DMS79 (cell line): ENCODE results near the gene SDC1.
"Not testable (repeated sequence)": the region's sequence is repeated elsewhere in the genome, so short reads cannot be mapped to it uniquely, and the experiment has no call there.

Experiments
- DNase-seq: peaks from one replicate; lab custom pipeline; 2025; lab: John Stamatoyannopoulos, UW

Gene SDC1

DNA sequence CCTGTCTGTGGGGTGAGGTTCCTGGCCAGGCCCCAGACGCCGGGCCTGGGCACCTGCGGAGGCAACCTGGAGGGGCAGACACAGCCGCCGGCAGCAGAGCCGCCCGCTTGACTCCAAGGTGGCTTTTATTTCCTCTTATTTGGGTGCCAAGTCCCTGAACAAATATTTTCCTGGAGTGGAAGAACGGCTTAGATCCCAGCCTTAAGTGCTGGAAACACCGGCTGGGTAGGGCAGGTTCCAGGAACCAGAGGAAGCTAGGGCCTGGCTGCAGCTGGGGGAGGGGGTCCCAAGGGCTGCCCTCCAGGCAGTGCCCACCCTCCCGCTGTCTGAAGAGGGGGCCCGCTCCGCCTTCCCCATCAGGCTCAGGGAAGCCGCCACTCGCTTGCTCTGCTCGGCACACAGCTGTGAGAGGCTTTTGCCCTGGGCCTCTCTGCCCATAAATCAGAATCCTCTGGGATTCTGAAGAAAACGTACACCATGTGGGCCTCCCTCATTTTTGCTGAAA lies 28.2 kb downstream of the SDC1 start:
- DNase-seq = peak; percentile 90

DNA sequence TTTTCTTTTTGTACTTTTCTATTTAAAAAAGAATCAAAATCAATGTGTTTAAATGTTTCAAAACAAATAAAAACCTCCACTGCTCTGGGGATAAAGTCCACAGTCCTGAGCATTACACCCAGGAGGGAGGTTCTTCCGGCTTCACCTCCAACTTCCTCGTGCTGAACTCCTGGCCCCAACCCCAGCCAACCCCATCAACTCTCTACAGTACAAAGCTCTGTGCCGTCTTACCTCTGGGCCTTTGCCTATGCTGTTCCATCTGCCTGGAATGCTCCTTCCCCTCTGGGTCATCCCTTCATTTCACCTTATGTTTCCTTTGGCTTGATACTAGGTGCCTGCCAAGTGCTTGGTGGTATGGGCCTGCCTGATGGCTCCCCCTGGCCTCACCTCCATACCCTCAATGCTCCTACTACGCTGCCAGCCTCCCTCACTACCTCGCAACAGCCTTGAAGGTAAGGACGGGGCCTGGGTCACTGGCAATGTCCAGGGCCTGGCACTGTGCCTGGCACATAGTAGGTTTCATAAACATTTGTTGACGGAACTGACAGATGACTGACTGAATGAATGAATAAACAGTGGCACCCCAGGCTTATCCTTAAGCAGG lies 28.8 kb downstream of the SDC1 start:
- DNase-seq = no peak

DNA sequence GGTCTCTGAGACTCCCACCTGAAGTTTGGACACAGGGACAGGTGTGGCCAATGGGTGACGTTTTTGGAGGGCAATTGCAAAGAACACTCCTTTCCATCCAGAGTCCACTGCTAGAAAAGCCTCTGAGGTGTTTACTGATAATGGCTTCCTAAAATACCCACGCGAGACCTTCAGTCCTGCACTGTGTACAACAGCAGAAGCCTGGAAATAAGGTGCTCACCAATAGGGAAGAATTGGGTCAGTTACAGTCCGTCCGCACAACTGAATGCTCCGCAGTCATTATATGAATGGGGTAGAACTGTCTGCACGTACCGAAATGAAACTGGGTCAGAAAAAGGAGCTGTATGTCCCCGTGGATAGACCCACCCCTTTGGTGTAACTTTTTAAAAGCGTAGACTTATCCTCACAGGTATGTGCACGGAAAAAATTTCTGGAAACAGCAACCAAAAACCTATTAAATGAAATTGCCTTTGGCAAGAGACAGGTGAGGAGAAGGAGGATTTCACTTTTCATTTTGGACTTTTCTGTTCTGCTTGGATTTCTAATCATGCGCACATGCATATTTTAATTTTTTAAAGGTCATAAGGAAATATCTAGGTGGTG lies 29.4 kb downstream of the SDC1 start:
- DNase-seq = no peak

DNA sequence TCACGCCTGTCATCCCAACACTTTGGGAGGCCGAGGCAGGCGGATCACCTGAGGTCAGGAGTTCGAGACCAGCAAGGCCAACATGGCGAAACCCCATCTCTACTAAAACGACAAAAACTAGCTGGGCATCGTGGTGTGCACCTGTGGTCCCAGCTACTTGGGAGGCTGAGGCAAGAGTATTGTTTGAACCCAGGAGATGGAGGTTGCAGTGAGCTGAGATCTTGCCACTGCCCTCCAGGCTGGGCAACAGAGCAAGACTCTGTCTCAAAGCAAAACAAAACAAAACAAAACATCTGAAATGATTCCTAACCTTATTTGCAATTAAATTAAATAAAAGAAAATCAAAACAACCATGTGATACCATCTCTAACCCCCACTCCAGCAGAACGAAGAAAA lies 29.9 kb downstream of the SDC1 start:
- not testable (repeated sequence) for DNase-seq

DNA sequence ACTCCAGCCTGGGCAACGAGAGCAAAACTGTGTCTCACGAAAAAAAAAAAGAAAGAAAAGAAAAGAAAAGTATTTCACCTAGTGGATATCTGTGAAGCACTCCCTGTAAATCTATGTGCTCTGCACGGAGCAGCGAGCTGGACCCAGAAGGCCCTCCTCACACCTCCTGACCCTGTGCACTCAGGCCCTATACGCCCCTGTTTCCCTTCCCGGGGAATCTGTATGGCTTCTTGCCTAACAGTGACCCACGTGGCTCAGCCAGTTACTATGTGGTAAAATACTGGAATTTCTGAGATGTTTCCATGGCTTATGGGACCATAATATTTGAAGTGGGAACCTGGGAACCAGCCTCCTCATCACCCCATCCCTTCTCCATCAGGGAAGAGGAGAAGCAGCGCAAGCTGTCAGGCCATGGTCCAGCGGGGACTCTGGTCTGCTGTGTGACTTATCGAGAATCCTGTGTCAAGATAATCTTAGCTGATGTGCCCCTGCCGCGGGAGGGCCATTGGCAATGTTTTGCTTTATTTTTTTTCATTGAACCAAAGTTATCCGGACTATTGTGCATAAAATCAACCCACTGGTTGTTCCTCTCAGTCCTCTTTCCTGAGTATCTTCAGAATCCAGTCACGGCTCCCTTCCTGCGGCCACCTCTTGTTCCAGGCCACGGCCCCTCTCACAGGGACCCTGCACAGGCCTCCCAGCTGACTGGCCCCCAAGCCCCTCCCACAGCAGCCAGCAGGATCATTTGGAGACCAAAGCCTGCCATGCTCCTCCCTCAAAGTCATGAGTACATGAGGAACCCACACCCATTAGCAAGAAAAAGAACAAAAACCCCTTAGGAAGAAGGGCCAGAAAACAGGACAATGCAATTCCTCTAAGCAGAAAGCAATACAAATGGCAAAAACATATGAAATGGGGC lies 30.6 kb downstream of the SDC1 start:
- DNase-seq = no peak

DNA sequence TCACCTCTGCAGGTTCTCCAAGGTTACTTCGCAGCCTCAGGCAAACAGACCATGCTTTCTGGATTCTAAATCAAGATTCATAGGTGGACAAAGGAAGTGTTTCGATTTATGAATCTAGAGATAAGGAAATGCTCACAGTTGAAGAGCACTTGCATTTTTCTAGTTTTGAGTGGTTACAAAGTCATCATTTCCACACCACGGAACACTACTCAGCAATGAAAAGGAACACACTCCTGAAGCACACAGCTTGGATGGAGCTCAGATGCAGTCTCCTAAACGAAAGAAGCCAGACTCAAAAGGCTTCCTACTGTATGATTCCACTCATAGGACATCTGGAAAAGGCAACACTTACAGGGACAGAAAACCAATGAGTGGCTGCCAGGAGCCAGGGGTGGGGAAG lies 31.7 kb downstream of the SDC1 start:
- no peak for DNase-seq

DNA sequence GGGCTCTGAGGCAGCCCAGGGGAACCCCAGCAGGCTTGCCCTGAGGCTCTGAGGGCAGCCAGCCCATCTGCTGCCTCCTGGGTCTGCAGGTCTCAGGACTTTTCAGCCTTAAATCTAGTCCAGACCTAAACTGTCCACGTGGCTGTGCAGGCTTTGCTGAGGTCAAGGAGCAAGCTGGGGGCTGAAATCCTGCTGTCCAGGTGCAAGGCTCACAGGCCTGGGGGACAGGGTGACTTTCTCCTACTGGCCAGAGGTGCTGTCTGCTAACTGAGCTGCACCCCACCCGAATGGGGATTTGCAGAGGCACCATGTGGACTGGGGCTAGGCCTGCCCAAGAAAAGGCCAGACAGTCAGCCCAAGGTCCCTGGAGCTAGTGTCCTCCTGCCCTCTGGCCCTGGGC lies 32.1 kb downstream of the SDC1 start:
- DNase-seq = no peak

DNA sequence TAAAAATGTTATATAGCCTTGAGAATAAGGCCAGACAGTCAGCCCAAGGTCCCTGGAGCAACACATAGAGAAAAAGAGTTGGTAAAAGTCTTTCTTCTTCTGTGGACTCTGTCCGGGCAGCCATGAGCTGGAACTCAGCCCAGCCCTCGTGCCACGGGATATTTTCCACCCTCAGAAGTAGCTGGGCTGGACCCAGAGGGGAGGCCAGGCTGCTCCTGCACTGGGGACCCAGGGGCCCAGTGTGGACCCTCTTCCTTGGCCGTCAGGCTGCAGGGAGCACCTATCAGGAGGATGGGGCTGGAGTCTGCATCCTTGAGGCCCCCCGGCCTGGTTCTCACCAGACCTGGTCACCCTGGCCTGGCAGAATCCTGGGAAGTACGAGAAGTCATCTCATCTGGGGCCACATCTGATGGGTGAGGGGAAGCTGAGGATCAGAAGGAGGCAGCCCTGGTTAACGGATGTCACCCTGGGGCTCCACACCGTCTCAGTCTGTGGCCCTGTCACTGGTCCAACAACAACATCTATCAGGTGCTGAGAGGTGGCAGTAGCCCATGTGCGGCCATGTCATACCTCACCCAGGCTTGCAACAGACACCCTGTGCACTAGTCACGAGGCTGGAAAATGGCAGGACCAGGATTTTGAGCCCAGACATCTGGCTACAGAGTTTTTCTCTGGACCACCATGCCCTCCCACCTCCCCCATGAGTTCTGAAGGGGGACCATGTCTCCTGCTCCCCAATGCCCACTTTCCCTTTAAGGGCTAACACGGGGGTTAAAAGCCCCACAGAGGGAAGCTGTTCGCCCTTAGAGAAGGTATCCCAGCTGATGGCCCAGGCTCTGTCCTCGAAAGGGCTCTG lies 33.0 kb downstream of the SDC1 start:
- no peak for DNase-seq

DNA sequence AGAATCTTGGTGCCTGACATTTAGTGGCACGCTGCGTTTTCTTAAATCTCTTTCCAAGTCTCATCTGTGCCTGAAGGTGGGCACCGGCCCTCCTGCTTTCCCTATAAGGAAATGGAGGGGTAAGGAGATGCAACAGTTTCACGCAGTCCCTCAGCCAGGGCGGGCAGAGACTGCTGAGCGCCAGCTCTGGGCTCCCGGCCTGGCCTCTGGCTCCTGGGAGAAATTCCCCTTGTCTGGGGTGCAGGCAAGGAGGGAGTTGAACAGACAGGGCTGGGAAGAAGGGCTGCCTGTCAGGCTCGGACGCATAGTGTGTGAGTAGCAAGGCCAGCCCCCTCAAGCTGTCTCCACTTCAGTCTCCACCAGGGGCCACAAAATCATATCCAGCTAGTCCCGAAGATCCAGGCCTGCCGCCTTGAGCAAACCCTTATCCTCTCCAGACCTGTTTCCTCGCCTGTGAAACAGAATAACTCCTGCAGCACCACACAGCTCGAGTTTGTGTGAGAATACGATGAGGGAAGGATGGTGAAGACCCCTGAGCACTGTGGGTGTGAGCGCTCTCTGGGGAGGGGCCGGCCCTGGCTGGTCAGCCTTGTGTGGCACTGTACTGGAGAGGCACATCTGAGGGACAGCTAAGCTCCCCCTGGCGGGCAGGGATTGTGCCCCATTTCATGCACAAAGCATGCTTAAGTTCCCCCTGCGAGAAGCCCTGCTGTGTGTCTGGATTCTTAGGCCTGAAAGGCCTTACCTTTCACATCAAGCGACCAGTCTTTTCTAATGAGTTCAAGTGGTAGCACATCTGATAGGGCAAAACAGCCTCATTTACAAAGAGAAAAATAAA lies 33.8 kb downstream of the SDC1 start:
- DNase-seq = no peak

DNA sequence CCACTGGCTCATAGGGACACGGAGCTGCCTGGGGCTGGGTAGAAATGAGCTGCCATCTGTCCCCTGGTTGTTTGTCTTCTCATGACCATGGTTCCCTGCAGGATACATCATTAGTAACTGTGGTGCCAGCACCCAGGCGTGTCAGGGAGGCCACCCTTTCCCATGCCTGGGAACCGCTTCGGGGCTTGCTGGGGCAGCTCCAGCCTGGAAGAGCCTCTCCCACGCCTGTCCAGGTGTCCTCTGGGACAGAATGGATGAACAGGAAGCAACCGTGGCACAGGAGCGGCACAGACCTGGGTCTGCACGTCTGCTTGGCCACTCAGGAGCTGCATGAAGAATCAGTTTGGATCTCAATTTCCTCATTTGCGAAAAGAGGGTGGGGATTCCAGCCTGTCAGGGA lies 34.8 kb downstream of the SDC1 start:
- DNase-seq = no peak

DNA sequence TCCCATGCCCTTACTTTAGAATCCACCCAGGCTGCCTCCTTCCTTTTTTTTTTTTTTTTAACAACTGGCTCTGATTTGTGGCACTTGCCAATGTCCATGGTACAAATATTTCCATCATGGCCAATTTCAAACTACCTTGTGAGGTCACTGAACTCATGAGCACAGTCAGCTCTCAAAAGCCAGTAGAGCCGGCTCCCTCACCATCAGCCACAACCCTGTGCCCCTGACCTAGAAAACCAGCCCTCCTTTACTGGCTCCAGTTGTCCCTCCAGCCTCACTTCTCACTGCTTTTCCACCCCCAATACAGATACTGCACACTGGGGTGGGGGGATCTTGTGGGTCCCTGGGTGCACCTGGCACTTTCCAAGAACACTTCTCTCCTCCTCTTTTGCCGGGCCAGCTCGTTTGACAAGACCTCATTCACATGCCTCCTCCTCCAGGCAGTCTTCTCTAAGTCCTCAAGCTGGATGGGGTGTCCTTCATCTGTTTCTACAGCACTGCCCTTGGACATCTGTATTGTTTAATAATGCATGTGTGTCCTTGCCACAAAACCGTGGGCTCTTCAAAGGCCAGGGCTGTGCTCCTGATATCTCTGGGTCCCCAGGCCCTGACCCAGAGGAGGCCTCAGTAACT lies 35.5 kb downstream of the SDC1 start:
- no peak for DNase-seq

DNA sequence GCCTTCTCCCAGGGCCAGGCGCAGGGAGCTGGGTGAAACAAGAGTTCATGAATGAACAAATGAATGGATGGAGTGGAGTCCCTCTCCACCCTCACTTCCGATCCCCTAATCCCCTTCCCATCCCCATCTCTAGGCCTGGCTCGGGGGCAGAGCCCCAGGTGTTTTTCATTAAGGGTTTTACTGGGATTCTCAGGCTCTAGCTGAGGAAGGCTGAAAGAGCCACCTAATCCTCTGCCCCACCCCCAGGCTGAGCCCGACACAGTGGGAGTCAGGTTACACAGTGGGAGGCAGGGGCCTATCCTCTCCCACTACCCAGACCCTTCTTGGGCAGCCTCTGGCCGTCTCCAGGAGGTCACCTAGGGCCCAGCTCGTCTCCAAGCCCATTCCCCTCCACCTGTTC lies 36.1 kb downstream of the SDC1 start:
- no peak for DNase-seq

DNA sequence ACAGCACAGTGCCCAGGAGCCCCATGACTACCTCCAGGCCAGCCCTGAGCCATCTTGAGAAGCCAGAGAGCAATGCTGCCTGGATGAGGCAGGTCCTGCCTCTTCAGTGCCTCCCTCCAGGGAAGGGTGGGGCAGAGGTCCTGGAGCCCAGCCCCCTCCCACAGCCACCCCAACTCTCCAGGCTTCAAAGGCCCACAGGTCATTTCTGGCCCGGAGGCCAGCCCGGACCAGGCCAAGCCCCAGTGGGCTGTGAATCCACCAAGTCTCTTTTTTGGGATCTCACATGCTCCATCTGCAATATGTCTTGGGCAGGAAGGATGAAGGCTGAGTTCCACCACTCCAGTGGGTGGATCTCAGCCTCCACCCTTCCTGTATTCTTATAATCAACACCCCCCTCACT lies 36.7 kb downstream of the SDC1 start:
- DNase-seq = no peak

DNA sequence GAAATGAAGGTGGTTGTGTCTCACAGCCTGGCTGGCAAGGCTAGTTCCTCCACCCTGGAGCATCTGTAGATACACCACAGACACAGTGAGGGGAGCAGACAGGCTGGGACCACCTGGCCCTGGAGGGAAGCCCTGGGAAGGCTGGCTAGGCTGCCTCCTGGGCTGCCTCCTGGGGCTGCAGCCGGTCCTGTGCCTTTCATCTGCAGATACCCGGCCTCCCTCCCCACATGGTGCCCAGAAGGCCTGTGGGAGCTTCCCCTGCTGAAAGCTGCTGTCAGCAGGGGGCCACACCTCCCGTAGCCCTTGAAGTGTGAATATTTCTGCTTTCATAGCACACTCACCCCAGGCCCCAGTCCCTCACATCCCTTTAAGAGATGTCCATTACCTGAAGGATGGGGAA lies 37.6 kb downstream of the SDC1 start:
- no peak for DNase-seq

DNA sequence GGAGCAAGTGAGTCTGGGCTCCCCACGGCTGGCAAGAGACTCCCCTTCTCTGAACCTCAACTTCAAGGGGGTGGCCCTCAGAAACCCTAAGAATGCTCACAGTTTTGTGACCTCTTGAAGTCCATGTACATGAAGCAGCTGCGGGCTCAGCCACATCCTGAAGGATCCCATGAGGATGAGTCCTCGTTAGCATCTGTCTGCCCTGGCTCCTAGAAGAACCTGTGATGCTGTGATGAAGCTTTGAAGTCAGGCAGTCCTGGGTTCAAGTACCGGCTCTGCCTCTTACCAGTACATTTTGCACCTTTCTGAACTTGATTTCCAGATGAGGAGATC lies 38.1 kb downstream of the SDC1 start:
- no peak for DNase-seq

DNA sequence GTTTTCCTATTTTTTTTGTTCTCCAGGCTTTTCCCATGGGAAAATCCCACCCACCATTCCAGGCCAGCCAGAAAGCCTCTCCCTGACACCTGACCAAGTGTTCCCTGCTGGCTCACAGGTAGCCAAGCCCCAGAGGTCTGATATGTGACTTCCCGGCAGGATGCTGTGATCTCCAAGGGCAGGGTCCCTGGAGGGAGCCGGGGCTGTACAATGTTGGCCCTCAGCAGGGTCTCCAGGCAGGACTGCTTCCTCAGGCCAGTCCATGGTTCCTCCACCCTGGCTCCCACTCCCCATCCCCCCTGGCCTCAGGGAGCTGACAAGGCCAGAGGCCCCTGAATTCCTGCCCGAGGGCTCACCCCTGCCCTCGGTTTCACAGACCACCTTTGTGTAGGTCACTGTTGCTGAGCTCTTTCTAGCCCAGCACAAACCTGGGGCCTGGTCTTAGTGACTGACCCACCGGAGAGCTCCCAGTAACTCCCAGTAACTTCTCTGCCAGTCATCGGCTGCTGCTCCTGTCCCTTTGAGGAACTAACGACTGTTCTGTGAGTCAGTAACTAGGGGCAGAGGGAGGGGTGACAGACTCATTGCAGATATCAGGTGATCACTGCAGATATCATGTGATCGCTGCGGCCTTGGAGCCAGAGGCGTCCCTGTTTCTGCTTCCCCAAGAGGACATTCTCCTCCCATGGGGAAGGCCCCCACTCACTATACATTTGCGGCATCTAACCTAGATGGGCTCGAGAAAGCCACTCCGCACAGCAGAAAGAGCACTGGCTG lies 38.7 kb downstream of the SDC1 start:
- DNase-seq = no peak

DNA sequence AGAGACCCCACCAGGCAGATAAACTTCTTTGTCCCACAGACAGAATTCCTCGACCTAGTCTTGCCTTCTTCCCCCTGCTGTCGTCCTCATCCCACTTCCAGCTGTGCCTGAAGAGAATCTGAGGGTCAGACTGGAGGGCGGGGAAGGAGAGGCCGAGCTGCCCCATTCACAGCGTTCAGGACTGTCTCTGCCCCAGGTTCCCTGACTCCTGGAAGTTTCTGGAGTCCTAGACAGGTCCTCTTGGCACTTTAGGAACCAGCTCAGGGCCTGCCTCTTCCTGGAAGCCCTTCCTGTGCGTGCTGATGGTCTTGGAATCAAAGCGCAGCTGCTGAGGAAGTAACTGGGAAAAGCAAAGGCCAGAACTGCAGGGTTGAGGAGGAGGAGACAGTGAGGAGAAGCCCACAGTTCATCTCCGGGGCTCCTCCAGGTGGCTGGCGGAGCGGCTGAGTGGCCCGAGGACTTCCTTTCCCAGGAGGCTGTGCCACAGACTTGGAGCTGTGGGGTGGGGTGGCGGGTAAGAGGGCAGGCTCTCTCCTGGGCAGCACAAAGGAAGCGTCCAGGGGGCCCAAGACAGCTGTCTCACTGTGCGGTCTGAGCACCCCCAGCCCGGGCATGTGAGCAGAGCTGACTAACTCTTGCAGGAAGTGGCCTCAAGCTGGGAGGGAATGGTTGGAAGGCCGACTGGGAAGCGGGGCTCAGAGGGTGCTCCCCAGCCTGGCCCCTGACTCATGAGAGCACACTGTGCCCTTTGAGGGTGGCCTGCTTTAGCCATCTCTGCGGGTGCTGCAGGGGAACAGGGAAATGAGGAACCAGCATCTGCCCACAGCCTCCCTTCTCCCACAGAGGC lies 39.5 kb downstream of the SDC1 start:
- no peak for DNase-seq

DNA sequence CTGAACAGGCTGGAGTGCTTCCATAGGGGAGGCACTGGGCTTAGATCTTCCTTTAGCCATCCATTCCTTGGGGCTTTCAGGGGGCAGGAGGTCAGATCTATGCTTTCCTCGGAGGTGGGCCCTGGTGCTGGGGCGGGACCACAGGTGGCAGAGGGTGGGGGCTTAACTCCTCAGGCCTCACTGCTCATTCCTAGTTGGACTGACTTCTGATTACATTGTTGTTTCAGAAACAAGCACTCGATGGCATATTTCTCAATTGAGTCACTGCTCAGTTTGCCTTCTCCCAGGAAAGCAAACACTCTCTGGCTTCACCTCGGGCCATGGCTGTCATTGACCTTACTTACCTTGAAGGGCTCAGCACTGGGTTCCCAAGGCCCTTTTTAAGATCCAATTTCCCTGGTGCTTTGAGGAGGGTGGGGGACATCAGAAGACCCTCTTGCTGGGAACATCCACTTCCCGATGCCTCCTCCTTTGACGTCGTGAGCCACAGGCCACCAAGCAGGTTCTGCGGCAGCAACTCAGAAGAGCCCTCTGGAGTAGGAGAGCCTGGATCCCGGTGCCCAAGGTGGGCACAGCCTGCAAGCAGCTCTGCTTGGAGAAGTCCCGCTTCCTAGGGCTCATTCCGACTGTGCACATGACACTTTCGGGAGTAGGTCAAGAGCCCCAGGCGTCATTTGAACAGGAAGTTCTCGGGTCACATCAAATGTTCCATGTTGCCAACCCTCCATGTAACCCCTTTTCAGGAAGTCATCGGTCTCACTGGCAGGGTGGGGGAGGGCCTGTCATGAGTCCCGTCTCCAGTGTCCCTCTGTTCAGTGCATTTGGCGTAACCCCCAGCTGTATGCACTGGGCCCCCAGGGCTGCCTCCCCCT lies 40.6 kb downstream of the SDC1 start:
- DNase-seq = no peak
